HG03064 (cell line): ENCODE measurements around the gene SCD5.

ENCODE experiments used
- ATAC-seq: cut with Tn5 transposase; IDR thresholded peaks from one replicate; pipeline ENCODE4 v1.9.1; 2021; ENCODE audit warnings: low read depth; ENCODE audit not compliant: unreplicated experiment

The SCD5 gene

DNA sequence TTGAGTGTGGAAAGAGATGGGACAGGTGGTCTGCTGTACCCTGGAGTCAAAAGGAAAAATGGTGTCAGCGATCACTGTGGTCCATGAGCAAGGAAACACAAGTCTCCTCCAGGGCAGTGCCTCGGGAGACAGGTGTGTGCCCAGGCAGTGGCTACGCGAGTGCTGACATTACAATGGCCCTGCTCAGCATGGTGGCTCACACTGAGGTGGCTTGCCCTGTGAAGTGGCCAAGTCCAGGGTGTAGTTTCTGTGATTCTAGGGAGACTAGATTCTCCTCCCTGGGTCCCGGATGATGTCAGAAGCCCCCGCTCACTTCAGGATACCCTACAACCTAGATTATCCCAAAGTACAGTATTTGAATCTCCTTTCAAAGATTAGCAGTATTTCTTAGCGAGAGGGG lies 192.0 kb downstream of the SCD5 start:
- ATAC-seq: no peak

GRCh38 chr4:82604522-82604921 lies 194.1 kb downstream of the SCD5 start:
- ATAC-seq: no peak

DNA sequence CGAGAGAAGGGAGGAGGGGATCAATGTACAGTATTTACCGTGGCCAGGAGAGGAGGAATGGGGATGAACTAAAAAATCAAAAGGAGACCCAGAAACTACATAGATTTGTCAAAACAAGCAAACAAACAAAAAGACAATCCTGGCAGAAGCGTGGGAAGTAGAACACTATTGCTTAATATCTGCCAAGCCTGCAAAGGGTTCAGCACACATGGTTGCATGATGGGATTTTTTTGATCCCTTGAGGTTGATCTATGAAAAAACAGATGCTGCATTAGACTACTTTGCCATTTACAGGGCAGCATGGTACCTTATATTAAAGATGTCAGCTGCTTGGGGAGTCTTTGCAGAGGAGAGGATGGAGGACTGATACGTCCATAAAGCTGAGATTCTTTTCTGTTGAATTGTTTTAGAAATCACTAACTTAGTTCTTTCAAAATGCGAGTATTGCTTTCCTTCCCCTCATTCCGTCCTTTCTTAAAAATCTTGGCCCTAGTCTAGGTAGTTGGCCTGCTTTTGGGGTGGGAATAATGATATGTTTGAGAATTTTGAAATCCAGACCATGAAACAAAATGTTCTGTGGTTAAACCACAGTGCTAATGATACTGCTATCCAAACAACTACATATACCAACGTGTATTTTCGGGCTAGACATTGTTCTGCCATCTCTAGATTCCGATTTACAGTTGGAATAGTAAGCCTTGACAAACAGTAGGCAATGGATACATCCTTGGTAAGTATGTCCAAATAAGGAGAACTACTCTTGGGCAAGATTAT lies 197.2 kb downstream of the SCD5 start:
- no peak for ATAC-seq

- no peak for ATAC-seq
Measured at GRCh38 chr4:82599336-82599735, 199.3 kb downstream of the SCD5 start.

- ATAC-seq: no peak
Measured at GRCh38 chr4:82594456-82594855, 204.1 kb downstream of the SCD5 start.

- ATAC-seq: no peak
Measured at GRCh38 chr4:82593411-82593810, 205.2 kb downstream of the SCD5 start.

DNA sequence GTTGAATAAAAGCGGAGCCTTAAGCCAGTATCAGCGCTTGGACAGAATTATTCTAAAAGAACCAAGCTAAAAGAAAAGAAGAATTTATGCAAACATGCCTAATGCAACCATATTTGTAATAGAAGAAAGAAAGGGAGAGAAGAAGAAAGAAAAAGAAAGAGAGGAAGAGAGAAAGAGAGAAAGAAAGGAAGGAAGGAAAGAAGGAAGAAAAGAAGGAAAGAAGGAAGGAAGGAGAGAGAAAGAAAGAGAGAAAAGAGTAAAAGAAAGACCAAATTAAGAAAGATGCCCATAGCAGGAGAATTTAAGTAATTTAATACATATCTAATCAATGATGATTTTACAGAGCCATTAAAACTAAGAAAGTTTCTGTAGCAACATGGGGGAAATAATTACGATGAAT lies 206.0 kb downstream of the SCD5 start:
- ATAC-seq: no peak

- ATAC-seq: no peak
Measured at GRCh38 chr4:82591592-82591991, 207.0 kb downstream of the SCD5 start.

- no peak for ATAC-seq
Measured at GRCh38 chr4:82589756-82590155, 208.8 kb downstream of the SCD5 start.

GRCh38 chr4:82588771-82589270 lies 209.8 kb downstream of the SCD5 start:
- ATAC-seq: no peak

DNA sequence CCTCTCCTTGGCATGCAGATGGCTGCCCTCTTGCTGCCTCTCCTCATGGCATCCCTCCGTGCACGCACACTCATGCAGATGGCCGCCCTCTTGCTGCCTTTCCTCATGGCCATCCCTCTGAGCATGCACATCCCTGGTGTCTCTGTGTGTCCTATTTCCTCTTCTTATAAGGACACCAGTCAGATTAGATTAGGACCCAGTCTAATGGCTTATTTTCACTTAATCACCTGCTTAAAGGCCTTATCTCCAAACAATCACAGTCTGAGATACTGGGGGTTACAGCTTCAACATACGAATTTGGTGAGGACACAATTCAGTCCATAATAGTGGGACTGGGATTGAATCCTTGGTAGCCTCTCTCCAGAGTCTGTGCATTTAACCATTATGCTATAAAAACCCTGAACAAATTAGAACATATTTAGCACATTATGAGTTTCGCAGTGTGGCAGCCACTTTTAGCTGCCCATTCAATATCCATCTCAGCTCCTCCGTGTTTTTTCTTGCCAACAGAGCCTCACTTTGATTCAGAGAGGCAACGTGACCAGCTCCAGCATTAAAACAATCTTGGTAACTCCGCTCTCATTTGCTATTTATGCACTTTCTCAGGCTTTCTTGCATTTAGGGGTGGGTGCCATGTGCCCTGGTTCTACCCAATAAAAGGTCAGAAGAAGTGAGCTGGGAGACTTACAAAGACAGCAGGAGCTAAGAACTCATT lies 210.6 kb downstream of the SCD5 start:
- ATAC-seq: no peak

GRCh38 chr4:82585690-82586435 lies 212.7 kb downstream of the SCD5 start:
- ATAC-seq: no peak

DNA sequence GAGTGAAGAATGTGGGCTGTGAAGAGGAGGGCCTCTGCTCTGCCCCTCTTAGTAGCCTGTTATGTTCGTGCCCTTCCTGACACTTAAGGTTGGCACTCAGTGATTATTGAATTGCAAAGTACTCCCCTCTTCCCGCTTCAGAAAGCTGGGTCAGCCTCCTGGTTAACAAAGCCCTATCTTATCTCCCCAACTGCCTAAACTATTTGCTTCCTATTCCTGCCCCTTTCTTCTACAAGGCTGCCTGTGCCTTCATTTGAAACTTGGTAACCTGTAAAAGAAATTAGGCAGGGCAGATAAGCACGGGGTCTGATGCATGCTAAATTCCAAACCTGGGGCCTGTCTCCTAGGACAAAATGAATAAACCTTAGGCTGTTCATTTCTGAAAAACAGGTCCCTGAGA lies 213.7 kb downstream of the SCD5 start:
- ATAC-seq: no peak

- no peak for ATAC-seq
Measured at GRCh38 chr4:82583897-82584587, 214.6 kb downstream of the SCD5 start.

GRCh38 chr4:82579932-82580331 lies 218.7 kb downstream of the SCD5 start:
- ATAC-seq: no peak
